AG04449 (cell line): ENCODE measurements around the gene C2orf76.
"Not testable (repeated sequence)": the region's sequence is repeated elsewhere in the genome, so short reads cannot be mapped to it uniquely, and the experiment has no call there.

Experiments used
- CTCF ChIA-PET: fragments of 350-600 bp; formaldehyde crosslinking; extraction: SDS; loops from one replicate; lab custom pipeline; 2021; ENCODE audit warnings: antibody characterized with exemption; lab: Yijun Ruan, JAX
- POLR2A ChIA-PET: fragments of 400-600, 350-600 bp; formaldehyde crosslinking; extraction: SDS; loops from one replicate; lab custom pipeline; 2020; ENCODE audit warnings: antibody characterized with exemption, inconsistent platforms; lab: Yijun Ruan, JAX
- DNase-seq: peaks from one replicate; pipeline ENCODE4 v3.0.0-alpha.2; 2010; ENCODE audit warnings: low read depth, low spot score
- H3K4me3 ChIP-seq: 2 replicates; pipeline ENCODE4 v1.5.1; 2011; ENCODE audit warnings: low read depth, mild to moderate bottlenecking, control low read depth, low read length
- TF ChIP-seq, protein P1 (sequence below): IDR thresholded peaks from one replicate; pipeline ENCODE4 v1.5.1; 2011; ENCODE audit warnings: mild to moderate bottlenecking, moderate library complexity, low read length, control low read depth, inconsistent platforms; ENCODE audit not compliant: insufficient read depth; ENCODE audit errors: missing control alignments

The C2orf76 gene

GRCh38 chr2:119283873-119284331 lies 82.7 kb downstream of the C2orf76 start:
- TF ChIP-seq, protein P1, sequence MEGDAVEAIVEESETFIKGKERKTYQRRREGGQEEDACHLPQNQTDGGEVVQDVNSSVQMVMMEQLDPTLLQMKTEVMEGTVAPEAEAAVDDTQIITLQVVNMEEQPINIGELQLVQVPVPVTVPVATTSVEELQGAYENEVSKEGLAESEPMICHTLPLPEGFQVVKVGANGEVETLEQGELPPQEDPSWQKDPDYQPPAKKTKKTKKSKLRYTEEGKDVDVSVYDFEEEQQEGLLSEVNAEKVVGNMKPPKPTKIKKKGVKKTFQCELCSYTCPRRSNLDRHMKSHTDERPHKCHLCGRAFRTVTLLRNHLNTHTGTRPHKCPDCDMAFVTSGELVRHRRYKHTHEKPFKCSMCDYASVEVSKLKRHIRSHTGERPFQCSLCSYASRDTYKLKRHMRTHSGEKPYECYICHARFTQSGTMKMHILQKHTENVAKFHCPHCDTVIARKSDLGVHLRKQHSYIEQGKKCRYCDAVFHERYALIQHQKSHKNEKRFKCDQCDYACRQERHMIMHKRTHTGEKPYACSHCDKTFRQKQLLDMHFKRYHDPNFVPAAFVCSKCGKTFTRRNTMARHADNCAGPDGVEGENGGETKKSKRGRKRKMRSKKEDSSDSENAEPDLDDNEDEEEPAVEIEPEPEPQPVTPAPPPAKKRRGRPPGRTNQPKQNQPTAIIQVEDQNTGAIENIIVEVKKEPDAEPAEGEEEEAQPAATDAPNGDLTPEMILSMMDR: no peak
- no peak overlapping the region for H3K4me3 ChIP-seq
- CTCF ChIA-PET: interaction anchor here (1.5 to 1.8 kb wide), 2 partner anchors 19 to 65 kb away, joined by 3 to 6 read pairs; no protein-coding TSS in a partner anchor
- POLR2A ChIA-PET: no interaction called here
- peak; percentile 21 for DNase-seq

GRCh38 chr2:119282996-119283511 lies 83.6 kb downstream of the C2orf76 start:
- no peak overlapping the region for H3K4me3 ChIP-seq
- no peak for DNase-seq
- ChIA-PET POLR2A (no interaction called here), CTCF (interaction anchor here (1.1 to 1.8 kb wide), 3 partner anchors 10 to 18 kb away, joined by 3 to 6 read pairs (median 4); no protein-coding TSS in a partner anchor)
- TF ChIP-seq, protein P1: no peak

DNA sequence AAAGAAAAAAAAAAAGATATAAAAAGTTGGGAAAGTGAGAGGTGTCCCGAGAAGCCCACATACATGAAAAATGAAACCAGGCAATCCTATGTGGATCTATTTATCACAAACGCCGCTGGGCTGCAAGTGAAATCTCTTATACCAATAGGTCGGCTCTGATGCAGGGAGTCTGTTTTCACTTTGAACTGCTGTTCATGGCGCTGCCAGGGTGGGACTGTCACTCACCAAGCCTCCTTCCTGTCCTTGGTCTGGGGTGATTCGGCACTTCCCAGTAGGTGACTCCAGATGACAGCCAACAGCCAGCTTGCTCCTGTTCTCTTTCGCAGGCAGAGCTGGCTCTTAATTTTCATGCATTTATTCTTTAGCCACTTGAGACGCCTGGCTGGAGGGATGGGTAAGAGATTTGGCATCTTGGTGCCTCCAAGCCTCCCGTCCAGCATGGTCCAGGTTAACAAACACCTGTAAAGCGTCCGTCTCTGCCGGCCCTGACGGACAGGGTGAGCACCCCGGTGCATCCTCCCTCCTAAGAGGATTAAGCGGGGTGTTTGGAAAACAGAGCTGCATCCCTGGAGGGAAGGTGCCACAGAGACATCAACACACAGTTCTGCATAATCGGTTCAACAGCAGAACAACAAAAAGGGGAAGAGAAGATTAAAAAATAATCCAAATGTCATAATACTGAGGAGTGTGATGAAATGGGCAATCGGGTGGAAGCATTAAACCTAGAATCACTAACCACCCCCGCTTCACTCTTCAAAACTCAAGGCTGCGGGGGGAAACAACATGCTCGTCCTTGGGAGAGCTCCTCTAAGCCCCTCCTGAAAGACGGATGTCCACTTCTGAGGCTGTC lies 84.3 kb downstream of the C2orf76 start:
- H3K4me3 ChIP-seq: no peak overlapping the region
- CTCF ChIA-PET: interaction anchor here (1.1 to 3.7 kb wide), 6 partner anchors 8 to 401 kb away, joined by 3 to 25 read pairs (median 4); no protein-coding TSS in a partner anchor
- POLR2A ChIA-PET: no interaction called here
- DNase-seq: no peak
- TF ChIP-seq, protein P1: no peak

- POLR2A ChIA-PET: no interaction called here
- H3K4me3 ChIP-seq: no peak overlapping the region
- CTCF ChIA-PET: interaction anchor here (1.2 to 3.7 kb wide), 4 partner anchors 10 to 61 kb away, joined by 3 to 25 read pairs (median 10); no protein-coding TSS in a partner anchor
- DNase-seq: no peak
- TF ChIP-seq, protein P1: no peak
These were observed 86.0 kb downstream of the C2orf76 start for GRCh38 chr2:119280680-119281079.

- CTCF ChIA-PET: interaction anchor here (0.9 to 3.7 kb wide), 4 partner anchors 11 to 59 kb away, joined by 3 to 25 read pairs (median 11); no protein-coding TSS in a partner anchor
- POLR2A ChIA-PET: no interaction called here
- TF ChIP-seq, protein P1: no peak
- no peak overlapping the region for H3K4me3 ChIP-seq
- no peak for DNase-seq
These were observed 87.0 kb downstream of the C2orf76 start for GRCh38 chr2:119279666-119280065.

DNA sequence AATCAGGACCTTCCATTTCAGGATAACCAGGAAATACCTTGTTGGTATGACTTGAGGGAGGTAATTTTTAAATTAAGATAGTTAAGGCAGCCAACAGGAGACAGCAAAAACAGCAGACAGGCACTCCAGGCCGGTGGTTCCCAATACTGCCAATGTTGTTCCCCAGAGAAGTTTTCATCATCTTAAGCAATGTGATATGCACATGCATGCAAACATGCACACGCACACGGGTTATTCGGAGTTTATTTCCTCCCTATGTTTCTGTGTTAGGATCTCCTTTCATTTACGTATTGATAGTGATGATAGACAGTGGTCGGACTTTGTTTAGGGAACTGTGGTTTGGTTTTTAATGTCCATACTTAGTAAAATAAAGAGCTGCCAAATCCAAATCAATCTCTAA lies 87.7 kb downstream of the C2orf76 start:
- no peak overlapping the region for H3K4me3 ChIP-seq
- TF ChIP-seq, protein P1: no peak
- ChIA-PET CTCF (interaction anchor here (3.4 to 3.7 kb wide), 2 partner anchors 11 to 15 kb away, joined by 14 to 25 read pairs; no protein-coding TSS in a partner anchor), POLR2A (no interaction called here)
- no peak for DNase-seq

- CTCF ChIA-PET: interaction anchor here (3.4 kb wide), 1 partner anchor 14 kb away, joined by 14 read pairs; no protein-coding TSS in a partner anchor
- DNase-seq, H3K4me3 ChIP-seq, POLR2A ChIA-PET: not testable (repeated sequence)
These were observed 88.2 kb downstream of the C2orf76 start for GRCh38 chr2:119278385-119278784.
